BJ (cell line): ENCODE measurements around the gene SLC12A5. TPM values are rescaled to one million over a fixed set of nuclear protein-coding genes. Genes with fewer than 3 reads are reported as not detected.

Source experiments
- CTCF ChIA-PET: fragments of 350-600 bp; formaldehyde crosslinking; extraction: SDS; loops from one replicate; lab custom pipeline; 2021; ENCODE audit warnings: antibody characterized with exemption, inconsistent platforms; lab: Yijun Ruan, JAX
- POLR2A ChIA-PET: fragments of 300-600 bp; sonication (Branson Sonifier 250); formaldehyde crosslinking; extraction: SDS; loops from one replicate; lab custom pipeline; 2021; ENCODE audit warnings: antibody characterized with exemption; lab: Charles Lee
- DNase-seq: peaks from one replicate; pipeline ENCODE4 v3.0.0-alpha.2; 2011; ENCODE audit warnings: low read depth
- H3K27me3 ChIP-seq: 2 replicates; pipeline ENCODE4 v1.6.0; 2011; ENCODE audit warnings: low read length; ENCODE audit not compliant: control insufficient read depth, insufficient read depth
- H3K36me3 ChIP-seq: 2 replicates; pipeline ENCODE4 v1.5.1; 2011; ENCODE audit warnings: low read length; ENCODE audit not compliant: control insufficient read depth, insufficient read depth
- H3K4me3 ChIP-seq: 2 replicates; pipeline ENCODE4 v1.5.1; 2011; ENCODE audit warnings: low read depth, mild to moderate bottlenecking, control low read depth, low read length
- polyA plus RNA-seq: library from polyadenylated mRNA; depleted of rRNA; stranded (reverse); fragments of >200 nt; gene quantifications from 2 replicates; pipeline ENCODE4 v1.2.3, GENCODE V29; 2011
- TF ChIP-seq, protein P1 (sequence below): IDR thresholded peaks from 2 replicates; pipeline ENCODE4 v1.5.1; 2011; ENCODE audit warnings: low read depth, mild to moderate bottlenecking, control low read depth, inconsistent platforms, low read length, moderate library complexity; ENCODE audit not compliant: insufficient read depth

Gene SLC12A5
- polyA plus RNA-seq, 1 experiment, result 0.61 TPM

DNA sequence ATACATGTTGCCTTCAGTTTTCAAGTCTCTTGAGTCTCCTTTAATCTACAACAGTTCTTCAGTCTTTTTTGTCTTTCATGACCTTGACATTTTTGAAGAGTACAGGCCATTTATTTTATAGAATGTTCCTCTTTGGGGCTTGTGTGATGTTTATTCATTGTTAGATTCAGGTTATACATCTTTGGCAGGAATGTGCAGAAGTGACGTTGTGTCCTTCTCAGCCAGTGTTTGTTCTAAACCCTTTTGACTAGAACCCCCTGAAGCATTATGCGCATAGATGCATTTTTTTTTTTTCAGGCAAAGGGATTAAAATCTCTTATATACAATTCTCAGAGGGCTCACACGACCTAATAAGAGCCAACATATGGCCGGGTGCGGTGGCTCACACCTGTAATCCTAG, 72.0 kb downstream of the SLC12A5 start:
- ChIA-PET POLR2A (no interaction called here), CTCF (interaction anchor here (0.7 kb wide), 1 partner anchor 302 kb away, joined by 3 read pairs; no protein-coding TSS in a partner anchor)
- Histone ChIP-seq H3K36me3 (no peaks in the 10 kb centered on the region), H3K4me3 (no peak overlapping the region), H3K27me3 (peaks cover 19% of the 10 kb centered on the region)
- no peak for DNase-seq
- TF ChIP-seq, protein P1, sequence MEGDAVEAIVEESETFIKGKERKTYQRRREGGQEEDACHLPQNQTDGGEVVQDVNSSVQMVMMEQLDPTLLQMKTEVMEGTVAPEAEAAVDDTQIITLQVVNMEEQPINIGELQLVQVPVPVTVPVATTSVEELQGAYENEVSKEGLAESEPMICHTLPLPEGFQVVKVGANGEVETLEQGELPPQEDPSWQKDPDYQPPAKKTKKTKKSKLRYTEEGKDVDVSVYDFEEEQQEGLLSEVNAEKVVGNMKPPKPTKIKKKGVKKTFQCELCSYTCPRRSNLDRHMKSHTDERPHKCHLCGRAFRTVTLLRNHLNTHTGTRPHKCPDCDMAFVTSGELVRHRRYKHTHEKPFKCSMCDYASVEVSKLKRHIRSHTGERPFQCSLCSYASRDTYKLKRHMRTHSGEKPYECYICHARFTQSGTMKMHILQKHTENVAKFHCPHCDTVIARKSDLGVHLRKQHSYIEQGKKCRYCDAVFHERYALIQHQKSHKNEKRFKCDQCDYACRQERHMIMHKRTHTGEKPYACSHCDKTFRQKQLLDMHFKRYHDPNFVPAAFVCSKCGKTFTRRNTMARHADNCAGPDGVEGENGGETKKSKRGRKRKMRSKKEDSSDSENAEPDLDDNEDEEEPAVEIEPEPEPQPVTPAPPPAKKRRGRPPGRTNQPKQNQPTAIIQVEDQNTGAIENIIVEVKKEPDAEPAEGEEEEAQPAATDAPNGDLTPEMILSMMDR, result no peak

DNA sequence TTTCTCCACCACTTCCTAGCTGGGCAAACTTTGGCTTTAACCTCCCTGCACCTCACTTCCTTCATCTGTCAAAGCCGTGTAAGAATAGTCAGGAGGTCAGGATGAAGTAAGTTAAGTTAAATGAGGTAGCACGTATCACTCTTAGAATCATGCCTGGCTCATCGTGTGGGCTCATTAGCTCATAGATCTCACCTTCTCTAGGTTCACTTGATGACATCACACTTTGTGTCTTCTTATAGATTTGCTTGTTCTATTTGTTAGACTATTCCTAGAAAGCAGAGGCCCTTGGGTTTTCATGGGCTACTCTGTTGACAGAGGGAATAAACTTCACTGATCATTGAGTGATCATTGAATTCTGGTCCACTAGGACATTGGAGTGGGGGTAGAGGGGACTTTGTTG, 72.9 kb downstream of the SLC12A5 start:
- peaks cover 19% of the 10 kb centered on the region for H3K27me3 ChIP-seq
- POLR2A ChIA-PET, result no interaction called here

DNA sequence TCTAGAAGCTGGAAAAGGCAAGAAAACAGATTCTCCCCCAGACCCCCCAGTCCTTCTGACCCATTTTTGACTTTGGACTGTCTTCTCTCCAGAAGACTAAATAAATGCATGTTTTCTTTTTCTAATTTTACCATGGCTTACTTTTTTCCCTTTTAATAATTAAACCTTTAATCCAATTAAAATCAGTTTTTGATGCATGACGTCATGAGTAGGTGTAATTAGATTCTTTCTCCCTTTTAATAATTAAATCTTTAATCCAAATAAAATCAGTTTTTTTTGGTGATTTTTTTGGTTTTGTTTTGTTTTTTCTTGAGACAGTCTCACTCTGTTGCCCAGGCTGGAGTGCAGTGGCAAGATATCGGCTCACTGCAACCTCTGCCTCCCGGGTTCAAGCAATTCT, 73.9 kb downstream of the SLC12A5 start:
- Histone ChIP-seq H3K36me3 (no peaks in the 10 kb centered on the region), H3K4me3 (no peak overlapping the region), H3K27me3 (peaks cover 18% of the 10 kb centered on the region)
- CTCF ChIA-PET, result interaction anchor here (0.6 to 1.6 kb wide), 3 partner anchors 12 to 16 kb away, joined by 3 to 4 read pairs (median 3); no protein-coding TSS in a partner anchor
- no peak for DNase-seq
- TF ChIP-seq, protein P1, result no peak
- POLR2A ChIA-PET, result no interaction called here

More for the DNA sequence above, 72.9 kb downstream of the SLC12A5 start:
- no peak for DNase-seq
- TF ChIP-seq, protein P1, result no peak
- CTCF ChIA-PET, result interaction anchor here (1.6 kb wide), 1 partner anchor 13 kb away, joined by 4 read pairs; no protein-coding TSS in a partner anchor
- Histone ChIP-seq H3K4me3 (no peak overlapping the region), H3K36me3 (no peaks in the 10 kb centered on the region)

DNA sequence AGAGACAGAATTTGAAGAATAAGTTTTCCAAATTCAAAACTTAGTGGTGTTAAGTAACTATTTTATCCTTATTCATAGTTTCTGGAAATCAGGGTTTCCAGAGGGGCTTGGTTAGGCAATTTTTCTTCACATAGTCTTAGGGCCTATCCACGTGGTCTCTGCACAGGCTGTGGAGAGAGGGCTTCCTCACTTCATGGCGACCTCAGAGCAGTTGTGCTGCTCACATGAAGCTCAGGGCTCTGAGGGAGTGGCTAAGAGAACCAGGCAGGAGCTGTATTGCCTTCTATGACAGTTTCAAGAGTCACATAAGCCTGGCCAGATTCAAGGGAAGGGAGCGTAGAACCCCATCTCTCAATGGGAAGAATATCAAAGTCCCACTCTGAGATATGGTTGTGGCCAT, 75.2 kb downstream of the SLC12A5 start:
- no peak for DNase-seq
- H3K36me3 ChIP-seq, result no peaks in the 10 kb centered on the region
- TF ChIP-seq, protein P1, result no peak
- CTCF ChIA-PET, result no interaction called here
- H3K4me3 ChIP-seq, result no peak overlapping the region
- peaks cover 17% of the 10 kb centered on the region for H3K27me3 ChIP-seq
- POLR2A ChIA-PET, result no interaction called here

DNA sequence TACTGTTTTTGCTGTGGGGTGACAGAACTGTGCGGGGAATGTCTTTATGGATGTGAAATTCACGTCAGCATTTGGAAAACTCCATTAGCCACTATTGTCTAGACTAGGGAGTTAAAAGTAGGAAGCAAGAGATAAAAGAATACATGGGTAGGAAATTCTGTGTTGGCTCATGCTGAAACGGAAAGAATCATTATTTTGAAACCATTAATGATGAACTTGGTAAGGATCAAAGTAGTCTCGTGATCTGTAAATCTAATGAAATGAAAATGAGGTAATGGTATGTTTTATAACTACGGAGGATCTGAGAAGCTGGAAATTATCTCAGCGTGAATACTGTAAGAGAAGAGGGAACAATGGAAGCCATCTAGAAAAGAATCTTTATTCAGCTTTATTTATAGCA, 78.0 kb downstream of the SLC12A5 start:
- TF ChIP-seq, protein P1, result no peak
- CTCF ChIA-PET, result interaction anchor here (1.0 to 1.6 kb wide), 3 partner anchors 9 to 225 kb away, joined by 3 read pairs; no protein-coding TSS in a partner anchor
- H3K27me3 ChIP-seq, result peaks cover 15% of the 10 kb centered on the region

More for the DNA sequence above, 78.0 kb downstream of the SLC12A5 start:
- POLR2A ChIA-PET, result no interaction called here
- no peaks in the 10 kb centered on the region for H3K36me3 ChIP-seq
- H3K4me3 ChIP-seq, result no peak overlapping the region
- DNase-seq, result no peak
